CD4-positive, alpha-beta T cell (primary cell): ENCODE data around the gene CSTF2. TPM values are rescaled to one million over a fixed set of nuclear protein-coding genes. Genes with fewer than 3 reads are reported as not detected.

Source experiments
- ATAC-seq: fragments of 200-7000 bp; cut with Tn5 transposase; one replicate; pipeline ENCODE4 v1.10.0; 2022; ENCODE audit warnings: mild to moderate bottlenecking; ENCODE audit not compliant: poor library complexity
- CTCF ChIA-PET: fragments of 350-600 bp; sonication (Branson Sonifier 250); formaldehyde crosslinking; loops from one replicate; lab custom pipeline; 2021; ENCODE audit warnings: antibody characterized with exemption, inconsistent platforms; lab: Charles Lee
- POLR2A ChIA-PET: fragments of 350-600 bp; sonication (Branson Sonifier 250); formaldehyde crosslinking; loops from one replicate; lab custom pipeline; 2021; ENCODE audit warnings: antibody characterized with exemption, inconsistent platforms; lab: Charles Lee
- DNase-seq, 14 experiments: peaks; one replicate each; pipeline ENCODE4 v3.0.0-alpha.2; 2013 to 2020; ENCODE audit warnings: mixed read lengths in 2 of 14
- H3K27ac ChIP-seq, 2 donors: one replicate each; pipeline versions ENCODE4 v1.5.1 to v1.7.0; 2013; ENCODE audit warnings: low read length in 2 of 2, low read depth in 1 of 2, mild to moderate bottlenecking in 1 of 2
- H3K27me3 ChIP-seq, 2 experiments: 1 replicate in 1 of 2; 2 replicates in 1 of 2; pipeline versions ENCODE4 v1.6.1 to v1.7.0; 2013; ENCODE audit warnings: low read length in 2 of 2, control low read depth in 1 of 2, mild to moderate bottlenecking in 1 of 2, moderate library complexity in 1 of 2; ENCODE audit not compliant: insufficient read depth in 2 of 2, control insufficient read depth in 1 of 2
- H3K36me3 ChIP-seq: one replicate; pipeline ENCODE4 v1.6.1; 2013; ENCODE audit warnings: low read length, control low read depth; ENCODE audit not compliant: insufficient read depth
- H3K4me1 ChIP-seq: one replicate; pipeline ENCODE4 v1.6.1; 2013; ENCODE audit warnings: low read length, control low read depth; ENCODE audit not compliant: insufficient read depth
- H3K4me3 ChIP-seq: one replicate; pipeline ENCODE4 v1.5.1; 2013; ENCODE audit warnings: mild to moderate bottlenecking, low read length, moderate library complexity
- H3K9me3 ChIP-seq, 2 experiments: 1 replicate in 1 of 2; 2 replicates in 1 of 2; pipeline versions ENCODE4 v1.6.1 to v1.7.0; 2013; ENCODE audit warnings: low read length in 2 of 2, mild to moderate bottlenecking in 2 of 2, control low read depth in 1 of 2, moderate library complexity in 1 of 2; ENCODE audit not compliant: control insufficient read depth in 1 of 2, insufficient read depth in 1 of 2
- H3K27ac Mint-ChIP-seq: one replicate; pipeline ENCODE4 v1.8.0; 2020; ENCODE audit warnings: mixed read lengths
- H3K27me3 Mint-ChIP-seq: one replicate; pipeline ENCODE4 v1.8.0; 2021; ENCODE audit warnings: mixed read lengths
- H3K36me3 Mint-ChIP-seq: one replicate; pipeline ENCODE4 v1.8.0; 2021; ENCODE audit warnings: low read depth, mixed read lengths
- H3K4me1 Mint-ChIP-seq: one replicate; pipeline ENCODE4 v1.8.0; 2021; ENCODE audit warnings: low read depth, mixed read lengths
- H3K4me3 Mint-ChIP-seq: one replicate; pipeline ENCODE4 v1.8.0; 2020; ENCODE audit warnings: mild to moderate bottlenecking, mixed read lengths
- H3K9me3 Mint-ChIP-seq: one replicate; pipeline ENCODE4 v1.8.0; 2020; ENCODE audit warnings: mixed read lengths
- intact Hi-C, 2 experiments: fragments of 100-400 bp; cut with DNase I in 1 of 2; cut with micrococcal nuclease in 1 of 2; formaldehyde crosslinking; loops; one replicate each; pipeline versions ENCODE4 v1.15.1 to v1.9.0; 2023 to 2025; cut with DNase I, micrococcal nuclease
- total RNA-seq, 174 experiments: library from RNA in 2 of 174; stranded (reverse) in 2 of 174; gene quantifications; one replicate each; pipeline ENCODE4 v1.2.3 and lab custom pipeline; 2021 to 2026
- TF ChIP-seq, protein P1 (sequence below): fragments of 200-600 bp; IDR thresholded peaks from one replicate; pipeline ENCODE4 v1.8.0; 2022; ENCODE audit warnings: antibody characterized with exemption, mild to moderate bottlenecking

CSTF2 gene
- total RNA-seq, 2 experiments from 2014 or later, result 8.3 to 10.1 TPM

GRCh38 chrX:100880368-100880767, 60.2 kb downstream of the CSTF2 start:
- intact Hi-C loops, result no loop called here
- Mint-ChIP-seq H3K9me3 (no peaks in the 10 kb centered on the region), H3K4me3 (no peak overlapping the region), H3K27ac (no peak overlapping the region), H3K36me3 (no peaks in the 10 kb centered on the region), H3K27me3 (peaks cover 4% of the 10 kb centered on the region), H3K4me1 (no peaks in the 10 kb centered on the region)
- H3K9me3 ChIP-seq, result no peaks in the 10 kb centered on the region
- TF ChIP-seq, protein P1, sequence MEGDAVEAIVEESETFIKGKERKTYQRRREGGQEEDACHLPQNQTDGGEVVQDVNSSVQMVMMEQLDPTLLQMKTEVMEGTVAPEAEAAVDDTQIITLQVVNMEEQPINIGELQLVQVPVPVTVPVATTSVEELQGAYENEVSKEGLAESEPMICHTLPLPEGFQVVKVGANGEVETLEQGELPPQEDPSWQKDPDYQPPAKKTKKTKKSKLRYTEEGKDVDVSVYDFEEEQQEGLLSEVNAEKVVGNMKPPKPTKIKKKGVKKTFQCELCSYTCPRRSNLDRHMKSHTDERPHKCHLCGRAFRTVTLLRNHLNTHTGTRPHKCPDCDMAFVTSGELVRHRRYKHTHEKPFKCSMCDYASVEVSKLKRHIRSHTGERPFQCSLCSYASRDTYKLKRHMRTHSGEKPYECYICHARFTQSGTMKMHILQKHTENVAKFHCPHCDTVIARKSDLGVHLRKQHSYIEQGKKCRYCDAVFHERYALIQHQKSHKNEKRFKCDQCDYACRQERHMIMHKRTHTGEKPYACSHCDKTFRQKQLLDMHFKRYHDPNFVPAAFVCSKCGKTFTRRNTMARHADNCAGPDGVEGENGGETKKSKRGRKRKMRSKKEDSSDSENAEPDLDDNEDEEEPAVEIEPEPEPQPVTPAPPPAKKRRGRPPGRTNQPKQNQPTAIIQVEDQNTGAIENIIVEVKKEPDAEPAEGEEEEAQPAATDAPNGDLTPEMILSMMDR, result no peak
- H3K36me3 ChIP-seq, result no peaks in the 10 kb centered on the region
- POLR2A ChIA-PET, result no interaction called here
- no peak overlapping the region for H3K27ac ChIP-seq
- H3K27me3 ChIP-seq, result no peaks in the 10 kb centered on the region
- no peak for ATAC-seq
- CTCF ChIA-PET, result no interaction called here
- H3K4me1 ChIP-seq, result no peaks in the 10 kb centered on the region
- H3K4me3 ChIP-seq, result no peak overlapping the region
- no peak for DNase-seq

DNA sequence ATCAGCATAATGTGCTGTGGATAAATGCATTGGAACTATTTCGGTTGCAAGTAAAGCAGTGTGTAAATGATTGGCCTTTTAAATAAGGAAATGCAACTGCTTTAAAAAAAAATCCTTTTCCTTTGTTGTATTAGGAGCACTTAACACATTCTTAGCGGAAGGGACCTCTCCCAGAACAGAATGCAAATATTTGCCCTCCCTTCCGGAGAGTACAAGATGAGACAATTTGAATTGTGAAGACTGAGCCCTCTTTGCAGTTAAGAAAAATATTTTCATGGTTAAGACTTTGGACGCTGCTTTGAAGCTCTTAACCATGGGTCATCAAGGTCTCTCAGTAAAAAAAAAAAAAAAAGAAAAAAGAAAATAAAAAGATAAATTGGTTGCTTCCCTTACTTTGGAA, 63.5 kb downstream of the CSTF2 start:
- POLR2A ChIA-PET, result no interaction called here
- Mint-ChIP-seq H3K27ac (no peak overlapping the region), H3K27me3 (peaks cover 4% of the 10 kb centered on the region), H3K4me3 (no peak overlapping the region), H3K4me1 (no peaks in the 10 kb centered on the region), H3K36me3 (no peaks in the 10 kb centered on the region), H3K9me3 (no peaks in the 10 kb centered on the region)
- H3K9me3 ChIP-seq, result no peaks in the 10 kb centered on the region
- ATAC-seq (no peak), DNase-seq (no peak)
- no peaks in the 10 kb centered on the region for H3K4me1 ChIP-seq
- H3K27ac ChIP-seq, result no peak overlapping the region
- H3K4me3 ChIP-seq, result no peak overlapping the region
- intact Hi-C loops, result no loop called here
- no peaks in the 10 kb centered on the region for H3K27me3 ChIP-seq
- TF ChIP-seq, protein P1, result no peak
- H3K36me3 ChIP-seq, result no peaks in the 10 kb centered on the region
- CTCF ChIA-PET, result no interaction called here

Other genes with a start within 250 kb of the CSTF2 start
- gene TNMD, start 235.5 kb upstream of the CSTF2 start, total RNA-seq, result not detected
- 1 to 10 TPM; 1.1 to 1.9 TPM for gene TSPAN6, start 183.6 kb upstream of the CSTF2 start, total RNA-seq
- gene SRPX2, start 176.2 kb upstream of the CSTF2 start, total RNA-seq, result not detected
- not detected for gene SYTL4, start 88.3 kb upstream of the CSTF2 start, total RNA-seq
- under 1 TPM in 1 of 2 experiments, not detected in 1; 0.36 TPM for gene NOX1, start 54.0 kb downstream of the CSTF2 start, total RNA-seq
- gene XKRX, start 108.5 kb downstream of the CSTF2 start, total RNA-seq, result 1 to 10 TPM; 1.9 to 2.5 TPM
- gene ARL13A, start 149.3 kb downstream of the CSTF2 start, total RNA-seq, result not detected
- gene TRMT2B, start 231.7 kb downstream of the CSTF2 start, total RNA-seq, result 10 to 100 TPM; 27.9 to 28.0 TPM